Neural progenitor cell (in vitro differentiated cells): ENCODE results near the gene CNN1.

Experiments
- CTCF ChIP-seq: fragments of 200-600 bp; sonication (generic); IDR thresholded peaks from 2 replicates; pipeline ENCODE4 v1.5.1; 2017; ENCODE audit warnings: antibody characterized with exemption, mild to moderate bottlenecking
- EZH2 ChIP-seq: fragments of 200-600 bp; sonication (generic); IDR thresholded peaks from 2 replicates; pipeline ENCODE4 v1.6.1; 2017; ENCODE audit warnings: antibody characterized with exemption, mild to moderate bottlenecking, moderate library complexity
- EZH2phosphoT487 ChIP-seq: fragments of 200-600 bp; sonication (generic); IDR thresholded peaks from 2 replicates; pipeline ENCODE4 v1.6.1; 2017; ENCODE audit warnings: antibody characterized with exemption

GRCh38 chr19:11540645-11541044 is 2.0 kb downstream of the CNN1 start:
- TF ChIP-seq CTCF = no peak
- TF ChIP-seq EZH2phosphoT487 = no peak
- TF ChIP-seq EZH2 = no peak
